Measurements from ENCODE around the gene DCUN1D4. TPM values are rescaled to one million over a fixed set of nuclear protein-coding genes. Genes with fewer than 3 reads are reported as not detected.

Gene DCUN1D4
- total and polyA plus RNA-seq, 2 donors (not counting 1 experiment from before 2014, with no cell fraction given), result 44.3 to 50.7 TPM

DNA sequence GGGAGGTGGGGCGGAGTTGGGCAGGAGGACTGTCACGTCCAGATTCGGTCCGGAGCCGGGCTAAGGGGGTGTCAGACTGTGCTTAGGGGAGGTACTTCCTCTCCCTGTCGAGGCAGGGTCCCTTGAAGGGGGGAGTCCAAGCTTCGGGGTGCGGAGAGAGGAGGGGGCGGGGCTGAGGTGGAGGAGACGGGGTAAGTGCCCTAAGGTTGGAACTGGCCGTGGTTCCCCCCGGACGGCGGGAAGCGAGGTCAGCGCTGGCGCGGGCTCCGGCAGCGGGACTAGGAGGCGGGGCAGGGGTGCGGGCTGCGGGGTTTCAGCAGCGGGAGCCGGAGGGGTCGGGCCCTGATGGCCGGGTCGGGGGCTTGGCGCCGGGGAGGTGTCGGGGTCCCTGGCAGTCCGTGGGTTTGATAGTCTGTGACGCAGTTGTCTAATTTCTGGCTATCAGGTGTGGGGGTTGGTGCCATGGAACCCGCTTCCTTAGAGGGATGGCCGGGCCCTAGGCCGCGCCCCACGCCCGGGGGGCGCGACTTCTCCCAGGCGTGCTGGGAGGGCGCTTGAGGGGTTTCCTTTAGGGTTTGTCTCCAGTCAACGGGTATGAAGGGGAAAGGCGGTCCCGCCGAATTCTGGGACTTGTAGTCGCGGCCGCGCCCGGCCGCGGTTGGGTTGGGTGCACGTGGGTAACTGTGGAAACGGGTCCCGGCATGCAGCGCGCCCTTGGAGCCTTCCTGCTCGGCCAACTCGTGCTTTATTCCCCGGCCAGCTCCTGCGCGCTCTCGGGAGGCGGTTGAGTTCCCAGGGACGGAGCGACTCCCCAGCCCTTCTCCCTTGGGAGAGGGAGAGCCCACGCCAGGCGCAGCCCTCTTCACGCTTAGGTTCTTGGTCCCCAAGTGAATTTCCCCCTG, 1.5 kb downstream of the DCUN1D4 start:
- peak overlapping the region; percentile 77 for H2AFZ ChIP-seq (ENCODE audit: low read length)
- no peaks in the 10 kb centered on the region for H3K9me3 ChIP-seq (ENCODE audit: control insufficient read depth, insufficient read depth, low read depth, low read length)
- H3K36me3 ChIP-seq (ENCODE audit: control insufficient read depth, insufficient read depth, low read length), result peaks cover under 1% of the 10 kb centered on the region
- H4K20me1 ChIP-seq (ENCODE audit: control insufficient read depth, extremely low read depth, insufficient read depth, low read length), result no peaks in the 10 kb centered on the region
- peak overlapping the region; percentile 73 to 92 (median 82) for H3K4me3 ChIP-seq (replicated peaks in 1 of 4; ENCODE audit: control extremely low read depth in 1 of 4, insufficient read depth in 1 of 4, low read depth in 3 of 4, low read length in 4 of 4)
- H3K27ac ChIP-seq (ENCODE audit: insufficient read depth, low read length), result peak overlapping the region; percentile 69
- H3K9ac ChIP-seq (ENCODE audit: insufficient read depth, low read length), result peak overlapping the region; percentile 70
- H3K27me3 ChIP-seq (ENCODE audit: control insufficient read depth, insufficient read depth, low read length), result no peaks in the 10 kb centered on the region
- H3K4me1 ChIP-seq (ENCODE audit: control insufficient read depth, extremely low read depth, insufficient read depth, low read length), result peaks cover 2% of the 10 kb centered on the region
- peaks cover 47% of the 10 kb centered on the region for H3K79me2 ChIP-seq (ENCODE audit: control insufficient read depth, insufficient read depth, low read length)
- TF ChIP-seq EZH2 (IDR thresholded peaks at IDR 0.05; ENCODE audit: low read length, missing control alignments), result no peak
- peak overlapping the region; percentile 98 for H3K4me2 ChIP-seq (ENCODE audit: extremely low read depth, insufficient read depth, low read length)
- DNase-seq (ENCODE audit: low read depth in 2 of 2), result peak; percentile 90 to 94

DNA sequence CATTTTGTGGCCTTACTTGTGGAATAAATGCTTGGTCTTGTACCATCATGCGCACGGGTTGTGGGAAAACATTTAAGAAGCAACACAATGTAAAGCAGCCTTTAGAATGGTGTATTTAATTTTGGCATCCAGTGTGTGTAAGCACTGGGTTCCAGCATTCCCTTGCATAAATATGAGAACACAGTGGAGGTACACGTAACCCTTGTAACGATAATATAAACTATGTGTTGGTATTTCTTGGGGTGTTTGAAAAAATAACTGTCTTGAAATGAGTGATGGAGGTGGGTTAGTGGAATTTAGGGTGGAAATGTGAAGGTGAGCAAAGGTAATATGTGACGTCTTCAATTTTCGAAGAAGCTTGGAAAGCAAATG, 2.1 kb downstream of the DCUN1D4 start:
- Histone ChIP-seq H3K4me3 (replicated peaks in 1 of 4; ENCODE audit: control extremely low read depth in 1 of 4, insufficient read depth in 1 of 4, low read depth in 3 of 4, low read length in 4 of 4) (peak overlapping the region; percentile 73 to 92 (median 82)), H3K27me3 (ENCODE audit: control insufficient read depth, insufficient read depth, low read length) (no peaks in the 10 kb centered on the region), H3K36me3 (ENCODE audit: control insufficient read depth, insufficient read depth, low read length) (peaks cover 2% of the 10 kb centered on the region), H3K9ac (ENCODE audit: insufficient read depth, low read length) (peak overlapping the region; percentile 48), H3K4me1 (ENCODE audit: control insufficient read depth, extremely low read depth, insufficient read depth, low read length) (peaks cover 2% of the 10 kb centered on the region), H3K79me2 (ENCODE audit: control insufficient read depth, insufficient read depth, low read length) (peaks cover 54% of the 10 kb centered on the region), H4K20me1 (ENCODE audit: control insufficient read depth, extremely low read depth, insufficient read depth, low read length) (no peaks in the 10 kb centered on the region), H3K4me2 (ENCODE audit: extremely low read depth, insufficient read depth, low read length) (peak overlapping the region; percentile 98), H3K9me3 (ENCODE audit: control insufficient read depth, insufficient read depth, low read depth, low read length) (no peaks in the 10 kb centered on the region), H3K27ac (ENCODE audit: insufficient read depth, low read length) (peak overlapping the region; percentile 67), H2AFZ (ENCODE audit: low read length) (peak overlapping the region; percentile 77)
- no peak for DNase-seq (ENCODE audit: low read depth in 2 of 2)
- no peak for TF ChIP-seq EZH2 (IDR thresholded peaks at IDR 0.05; ENCODE audit: low read length, missing control alignments)
- TF ChIP-seq, protein P1, sequence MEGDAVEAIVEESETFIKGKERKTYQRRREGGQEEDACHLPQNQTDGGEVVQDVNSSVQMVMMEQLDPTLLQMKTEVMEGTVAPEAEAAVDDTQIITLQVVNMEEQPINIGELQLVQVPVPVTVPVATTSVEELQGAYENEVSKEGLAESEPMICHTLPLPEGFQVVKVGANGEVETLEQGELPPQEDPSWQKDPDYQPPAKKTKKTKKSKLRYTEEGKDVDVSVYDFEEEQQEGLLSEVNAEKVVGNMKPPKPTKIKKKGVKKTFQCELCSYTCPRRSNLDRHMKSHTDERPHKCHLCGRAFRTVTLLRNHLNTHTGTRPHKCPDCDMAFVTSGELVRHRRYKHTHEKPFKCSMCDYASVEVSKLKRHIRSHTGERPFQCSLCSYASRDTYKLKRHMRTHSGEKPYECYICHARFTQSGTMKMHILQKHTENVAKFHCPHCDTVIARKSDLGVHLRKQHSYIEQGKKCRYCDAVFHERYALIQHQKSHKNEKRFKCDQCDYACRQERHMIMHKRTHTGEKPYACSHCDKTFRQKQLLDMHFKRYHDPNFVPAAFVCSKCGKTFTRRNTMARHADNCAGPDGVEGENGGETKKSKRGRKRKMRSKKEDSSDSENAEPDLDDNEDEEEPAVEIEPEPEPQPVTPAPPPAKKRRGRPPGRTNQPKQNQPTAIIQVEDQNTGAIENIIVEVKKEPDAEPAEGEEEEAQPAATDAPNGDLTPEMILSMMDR (conservative IDR thresholded peaks at IDR 0.05 in 1 of 2, IDR thresholded peaks at IDR 0.05 in 1 of 2; ENCODE audit: low read depth in 1 of 2, low read length in 2 of 2), result no peak

DNA sequence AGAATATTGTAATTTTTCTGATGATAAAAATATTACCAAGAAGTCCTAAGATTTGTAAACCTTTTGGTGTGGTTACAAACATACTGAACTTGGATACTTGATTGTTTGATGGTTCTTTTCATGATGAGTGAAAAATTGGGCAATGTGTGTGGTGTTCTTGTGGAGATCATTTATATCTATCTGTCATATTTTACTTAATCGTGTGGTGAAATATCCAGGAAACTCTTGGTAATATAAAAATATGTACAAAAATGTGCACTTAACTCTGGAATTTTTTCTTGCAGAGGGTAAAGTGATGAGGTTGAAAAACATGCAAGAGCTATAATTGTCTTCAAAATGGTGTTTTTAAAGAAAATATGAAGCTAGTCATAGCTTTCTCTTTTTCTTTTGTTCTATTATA, 2.8 kb downstream of the DCUN1D4 start:
- Histone ChIP-seq H4K20me1 (ENCODE audit: control insufficient read depth, extremely low read depth, insufficient read depth, low read length) (no peaks in the 10 kb centered on the region), H3K27me3 (ENCODE audit: control insufficient read depth, insufficient read depth, low read length) (no peaks in the 10 kb centered on the region), H3K4me1 (ENCODE audit: control insufficient read depth, extremely low read depth, insufficient read depth, low read length) (peaks cover 2% of the 10 kb centered on the region), H3K9ac (ENCODE audit: insufficient read depth, low read length) (no peak overlapping the region), H3K4me3 (replicated peaks in 1 of 4; ENCODE audit: control extremely low read depth in 1 of 4, insufficient read depth in 1 of 4, low read depth in 3 of 4, low read length in 4 of 4) (no peak overlapping the region), H3K79me2 (ENCODE audit: control insufficient read depth, insufficient read depth, low read length) (peaks cover 59% of the 10 kb centered on the region), H3K9me3 (ENCODE audit: control insufficient read depth, insufficient read depth, low read depth, low read length) (no peaks in the 10 kb centered on the region), H2AFZ (ENCODE audit: low read length) (no peak overlapping the region), H3K36me3 (ENCODE audit: control insufficient read depth, insufficient read depth, low read length) (peaks cover 2% of the 10 kb centered on the region), H3K27ac (ENCODE audit: insufficient read depth, low read length) (no peak overlapping the region), H3K4me2 (ENCODE audit: extremely low read depth, insufficient read depth, low read length) (peak overlapping the region; percentile 45)
- DNase-seq (ENCODE audit: low read depth in 2 of 2), result no peak
- TF ChIP-seq EZH2 (IDR thresholded peaks at IDR 0.05; ENCODE audit: low read length, missing control alignments), result no peak
- TF ChIP-seq, protein P1 (conservative IDR thresholded peaks at IDR 0.05 in 1 of 2, IDR thresholded peaks at IDR 0.05 in 1 of 2; ENCODE audit: low read depth in 1 of 2, low read length in 2 of 2), result no peak

All from fibroblast of lung (primary cell).